HG02571 (cell line): ENCODE data around the gene STRIP2.
"Not testable (repeated sequence)": the region's sequence is repeated elsewhere in the genome, so short reads cannot be mapped to it uniquely, and the experiment has no call there.

Experiments
- ATAC-seq: cut with Tn5 transposase; IDR thresholded peaks from one replicate; pipeline ENCODE4 v1.9.1; 2021; ENCODE audit warnings: mild to moderate bottlenecking, moderate library complexity; ENCODE audit not compliant: unreplicated experiment

STRIP2 gene

GRCh38 chr7:129523924-129524323 is 89.7 kb downstream of the STRIP2 start:
- ATAC-seq: no peak

DNA sequence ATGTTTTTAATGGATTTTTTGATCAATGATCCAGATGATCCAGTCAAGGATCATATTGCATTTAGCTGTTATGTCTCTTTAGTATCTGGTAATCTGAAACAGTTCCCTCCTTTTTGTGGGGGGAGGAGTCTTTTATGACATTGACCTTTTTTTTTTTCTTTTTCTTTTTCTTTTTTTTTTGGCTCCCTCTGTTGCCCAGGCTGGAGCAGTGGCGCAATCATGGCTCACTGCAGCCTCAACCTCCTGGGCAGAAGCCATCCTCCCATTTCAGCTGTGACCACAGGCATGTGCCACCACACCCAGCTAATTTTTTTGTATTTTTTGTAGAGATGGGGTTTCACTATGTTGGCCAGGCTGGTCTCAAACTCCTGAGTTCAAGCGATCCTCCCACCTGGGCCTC is 90.2 kb downstream of the STRIP2 start:
- not testable (repeated sequence) for ATAC-seq

GRCh38 chr7:129525225-129525862 is 91.1 kb downstream of the STRIP2 start:
- no peak for ATAC-seq

GRCh38 chr7:129529643-129530042 is 95.4 kb downstream of the STRIP2 start:
- ATAC-seq: no peak

GRCh38 chr7:129530795-129531391 is 96.7 kb downstream of the STRIP2 start:
- no peak for ATAC-seq

DNA sequence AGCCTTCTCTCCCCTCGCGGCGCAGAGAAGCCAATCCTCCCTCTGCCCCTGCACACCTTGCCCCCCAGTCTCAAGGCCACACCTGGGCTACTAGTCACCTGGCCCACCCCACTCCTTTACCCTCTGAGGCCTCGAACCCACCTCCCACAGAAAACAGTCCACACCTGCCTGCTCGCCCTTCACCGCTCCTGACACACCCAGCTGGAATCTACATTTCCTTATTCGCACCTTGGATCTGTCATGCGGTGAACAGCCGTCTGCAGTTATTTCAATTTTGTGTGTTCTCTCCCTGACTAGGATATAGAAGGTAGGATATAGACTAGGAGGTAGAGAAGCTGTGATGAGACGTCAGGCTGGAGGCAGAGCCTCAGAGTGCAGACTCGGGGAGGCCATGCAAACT is 97.5 kb downstream of the STRIP2 start:
- no peak for ATAC-seq

DNA sequence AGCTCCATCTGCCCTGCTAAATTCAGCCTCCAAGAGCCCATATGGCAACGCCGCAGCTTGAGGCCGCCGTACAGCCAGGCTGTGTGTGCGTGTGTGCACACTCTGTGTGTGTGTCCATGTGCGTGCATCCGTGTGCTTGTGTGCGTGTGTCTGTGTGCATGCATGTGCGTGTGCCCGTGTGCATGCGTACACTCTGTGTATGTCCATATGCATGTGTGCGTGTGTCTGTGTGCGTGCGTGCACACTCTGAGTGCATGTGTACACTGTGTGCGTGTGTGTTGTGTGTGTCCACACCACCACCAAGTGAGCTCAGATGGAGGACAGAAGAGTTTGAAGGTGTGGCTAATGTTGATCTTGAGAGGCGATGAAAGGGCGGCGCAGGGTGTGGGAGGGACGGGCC is 98.1 kb downstream of the STRIP2 start:
- no peak for ATAC-seq

DNA sequence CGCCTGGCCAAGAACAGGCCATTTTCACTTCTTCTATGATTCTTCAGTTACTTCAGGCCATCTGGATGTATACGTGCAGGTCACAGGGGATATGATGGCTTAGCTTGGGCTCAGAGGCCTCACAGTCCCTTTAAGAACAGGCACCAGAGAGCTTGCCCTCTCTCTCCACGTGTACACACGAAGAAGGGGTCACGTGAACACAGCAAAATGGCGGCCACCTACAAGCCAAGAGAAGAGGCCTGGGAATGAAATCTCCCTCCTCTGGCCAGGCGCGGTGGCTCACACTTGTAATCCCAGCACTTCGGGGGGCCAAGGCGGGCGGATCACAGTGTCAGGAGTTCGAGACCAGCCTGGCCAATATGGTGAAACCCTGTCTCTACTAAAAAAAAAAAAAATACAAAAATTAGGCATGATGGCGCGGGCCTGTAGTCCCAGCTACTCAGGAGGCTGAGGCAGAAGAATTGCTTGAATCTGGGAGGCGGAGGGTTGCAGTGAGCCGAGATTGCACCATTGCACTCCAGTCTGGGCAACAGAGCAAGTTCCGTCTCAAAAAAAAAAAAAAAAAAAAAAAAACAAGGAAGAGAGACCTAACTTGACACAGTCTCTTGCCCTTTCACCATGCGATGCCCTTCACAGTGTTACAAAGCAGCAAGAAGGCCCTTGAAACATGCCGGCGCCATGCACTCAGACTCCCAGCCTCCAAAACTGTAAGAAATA is 100.5 kb downstream of the STRIP2 start:
- ATAC-seq: not testable (repeated sequence)

DNA sequence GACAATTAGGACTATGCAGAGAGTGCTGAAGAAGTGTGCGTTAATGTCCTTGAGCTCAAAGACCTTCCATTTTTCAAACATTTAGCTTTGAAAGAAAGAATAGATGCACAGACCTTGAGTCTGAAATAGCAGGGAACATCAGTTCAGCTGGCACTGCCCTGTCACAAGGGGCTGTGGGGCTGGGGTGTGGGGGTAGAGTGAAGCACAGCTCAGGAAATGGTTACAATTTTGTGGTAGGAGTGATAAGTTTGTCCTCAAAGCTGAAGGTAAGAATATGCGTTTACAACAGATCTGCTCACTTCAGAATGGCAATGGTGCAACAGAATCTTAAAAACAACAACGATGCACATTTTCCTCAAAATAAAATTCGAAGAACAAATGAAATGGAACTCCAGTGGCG is 101.7 kb downstream of the STRIP2 start:
- no peak for ATAC-seq

DNA sequence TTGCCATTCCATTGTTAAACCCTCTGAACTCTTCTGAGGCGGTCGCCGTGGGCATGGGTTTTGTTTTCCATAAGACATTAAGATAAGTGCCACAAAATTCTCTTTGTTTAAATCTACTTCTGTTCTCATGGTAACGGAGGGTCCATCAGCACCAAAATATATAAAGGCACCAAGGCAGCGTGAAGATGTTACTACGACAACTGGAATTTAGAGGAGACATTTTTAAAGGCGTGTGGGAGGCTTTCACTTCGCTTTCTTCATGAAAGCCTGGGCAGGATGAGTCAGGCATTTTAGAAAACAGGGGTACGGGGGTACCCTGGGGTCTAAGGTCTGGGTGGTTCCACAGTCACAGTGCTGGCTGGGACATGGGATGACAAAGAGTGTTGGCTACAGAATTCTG is 102.1 kb downstream of the STRIP2 start:
- ATAC-seq: no peak
